Measurements from ENCODE around the gene IFT25. TPM values are rescaled to one million over a fixed set of nuclear protein-coding genes. Genes with fewer than 3 reads are reported as not detected.
"Not testable (repeated sequence)": the region's sequence is repeated elsewhere in the genome, so short reads cannot be mapped to it uniquely, and the experiment has no call there.

The IFT25 gene
- total RNA-seq, 1 donor from 2014 or later = 37.9 TPM

DNA sequence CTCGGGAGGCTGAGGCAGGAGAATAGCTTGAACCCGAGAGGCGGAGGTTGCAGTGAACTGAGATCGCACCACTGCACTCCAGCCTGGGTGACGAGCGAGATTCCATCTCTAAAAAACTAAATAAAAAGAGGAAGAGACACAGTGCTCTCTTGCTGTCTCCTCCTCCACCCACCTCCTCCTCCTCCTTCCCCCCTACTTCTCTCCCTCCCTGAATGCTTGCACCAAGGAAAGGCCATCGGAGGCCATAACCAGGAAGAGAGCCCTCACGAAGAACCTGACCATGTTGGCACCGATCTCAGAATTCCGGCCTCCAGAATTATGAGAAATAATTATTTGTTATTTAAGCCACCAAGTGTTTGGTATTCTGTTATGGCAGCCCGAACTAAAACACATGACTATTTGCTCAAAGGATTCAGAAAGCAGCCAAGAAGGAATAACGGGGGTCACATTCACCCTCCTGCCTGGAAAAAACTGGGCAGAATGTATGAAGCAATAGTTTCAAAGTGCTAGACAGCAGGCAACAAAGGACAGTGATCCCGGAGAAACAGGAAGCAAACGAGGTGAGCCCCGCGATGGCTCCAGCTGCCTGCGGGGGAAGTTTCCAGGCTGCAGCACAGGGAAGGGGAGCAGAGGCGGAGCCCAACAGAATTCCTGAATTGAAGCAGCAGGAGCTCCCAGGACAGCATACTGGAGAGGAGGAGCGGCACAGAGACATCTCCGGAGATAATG lies 36.7 kb upstream of the IFT25 start:
- TF ChIP-seq, protein P1, sequence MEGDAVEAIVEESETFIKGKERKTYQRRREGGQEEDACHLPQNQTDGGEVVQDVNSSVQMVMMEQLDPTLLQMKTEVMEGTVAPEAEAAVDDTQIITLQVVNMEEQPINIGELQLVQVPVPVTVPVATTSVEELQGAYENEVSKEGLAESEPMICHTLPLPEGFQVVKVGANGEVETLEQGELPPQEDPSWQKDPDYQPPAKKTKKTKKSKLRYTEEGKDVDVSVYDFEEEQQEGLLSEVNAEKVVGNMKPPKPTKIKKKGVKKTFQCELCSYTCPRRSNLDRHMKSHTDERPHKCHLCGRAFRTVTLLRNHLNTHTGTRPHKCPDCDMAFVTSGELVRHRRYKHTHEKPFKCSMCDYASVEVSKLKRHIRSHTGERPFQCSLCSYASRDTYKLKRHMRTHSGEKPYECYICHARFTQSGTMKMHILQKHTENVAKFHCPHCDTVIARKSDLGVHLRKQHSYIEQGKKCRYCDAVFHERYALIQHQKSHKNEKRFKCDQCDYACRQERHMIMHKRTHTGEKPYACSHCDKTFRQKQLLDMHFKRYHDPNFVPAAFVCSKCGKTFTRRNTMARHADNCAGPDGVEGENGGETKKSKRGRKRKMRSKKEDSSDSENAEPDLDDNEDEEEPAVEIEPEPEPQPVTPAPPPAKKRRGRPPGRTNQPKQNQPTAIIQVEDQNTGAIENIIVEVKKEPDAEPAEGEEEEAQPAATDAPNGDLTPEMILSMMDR (conservative IDR thresholded peaks at IDR 0.05; ENCODE audit: low read depth, low read length) = no peak
- no peak for DNase-seq (ENCODE audit: low read depth)
- H3K4me3 ChIP-seq (ENCODE audit: low read depth, low read length) = peak overlapping the region; percentile 49

DNA sequence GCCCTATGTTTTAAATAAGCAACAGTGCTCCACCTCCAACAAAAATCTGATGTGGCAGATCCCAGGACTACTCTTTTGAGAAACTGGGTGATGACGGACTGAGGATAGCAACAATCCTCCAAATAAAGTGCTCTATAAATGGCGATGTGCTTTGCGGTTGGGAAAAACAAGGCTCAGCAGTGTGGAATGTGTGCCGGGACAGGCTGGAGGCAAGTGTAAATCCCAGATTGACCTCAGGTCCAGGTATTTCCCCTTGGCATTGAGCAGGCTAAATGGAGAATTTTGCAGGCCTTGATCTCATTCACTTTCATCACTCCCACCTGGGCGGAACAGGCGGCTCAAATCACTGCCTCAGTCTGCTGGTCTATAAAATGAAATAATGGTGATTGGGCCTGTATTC lies 35.7 kb upstream of the IFT25 start:
- peak; percentile 73 for DNase-seq (ENCODE audit: low read depth)
- TF ChIP-seq, protein P1 (conservative IDR thresholded peaks at IDR 0.05; ENCODE audit: low read depth, low read length) = no peak
- no peak overlapping the region for H3K4me3 ChIP-seq (ENCODE audit: low read depth, low read length)

DNA sequence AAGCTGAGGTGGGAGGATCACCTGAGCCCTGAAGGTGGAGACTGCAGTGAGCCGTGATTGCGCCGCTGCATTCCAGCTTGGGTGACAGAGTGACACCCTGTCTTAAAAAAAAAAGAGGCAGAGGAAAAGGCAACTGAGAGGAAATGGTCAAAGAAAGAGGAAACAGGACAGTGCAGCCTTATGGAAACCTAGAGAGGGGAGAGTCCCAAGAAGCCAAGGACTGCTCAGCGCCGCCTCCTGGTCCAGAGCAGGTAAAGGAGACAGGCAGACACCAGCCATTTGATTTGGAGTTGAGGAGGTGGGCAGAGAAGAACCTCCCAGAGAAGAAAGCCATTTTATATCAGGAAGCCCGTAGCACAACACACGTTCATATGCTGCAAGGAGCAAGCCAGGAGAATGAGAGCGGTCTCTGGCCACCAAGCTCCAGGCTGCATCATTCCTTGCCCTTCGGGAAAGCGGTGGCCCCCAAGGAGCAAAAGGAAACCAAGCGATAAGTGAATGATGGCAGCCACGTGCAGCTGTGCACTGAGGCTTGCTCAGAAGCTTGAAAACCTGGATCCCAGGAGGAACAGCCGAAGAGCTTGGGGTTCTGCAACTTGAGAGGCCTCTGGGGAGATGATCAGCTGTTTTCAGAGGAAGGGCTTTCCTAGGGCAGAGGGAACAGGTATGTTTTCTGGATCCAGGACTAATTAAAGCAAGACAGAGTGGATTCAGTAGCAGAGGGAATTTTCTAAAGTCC lies 34.4 kb upstream of the IFT25 start:
- DNase-seq (ENCODE audit: low read depth) = no peak
- TF ChIP-seq, protein P1 (conservative IDR thresholded peaks at IDR 0.05; ENCODE audit: low read depth, low read length) = no peak
- H3K4me3 ChIP-seq (ENCODE audit: low read depth, low read length) = no peak overlapping the region

GRCh38 chr1:53975861-53976260 lies 30.4 kb upstream of the IFT25 start:
- TF ChIP-seq, protein P1 (conservative IDR thresholded peaks at IDR 0.05; ENCODE audit: low read depth, low read length) = no peak
- no peak for DNase-seq (ENCODE audit: low read depth)
- H3K4me3 ChIP-seq (ENCODE audit: low read depth, low read length) = no peak overlapping the region

DNA sequence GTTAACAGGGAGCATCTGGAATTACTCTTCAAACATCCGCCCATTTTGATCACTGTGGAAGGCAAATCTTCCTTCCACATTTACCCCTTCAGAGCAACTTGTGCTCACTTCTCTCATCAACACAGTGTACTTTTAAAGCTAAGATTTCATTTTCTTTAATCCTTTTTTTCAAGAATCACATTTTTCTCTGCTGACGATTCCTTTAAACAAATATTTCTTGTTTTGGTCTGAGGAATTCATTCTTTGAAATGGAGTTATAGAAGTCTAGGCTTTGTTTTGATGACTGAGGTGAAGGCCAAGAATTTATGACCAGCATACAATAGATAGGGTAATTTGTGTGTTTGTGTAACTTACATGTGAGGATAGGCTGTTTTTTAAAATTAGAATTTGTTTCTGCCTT lies 26.2 kb upstream of the IFT25 start:
- H3K4me3 ChIP-seq (ENCODE audit: low read depth, low read length) = no peak overlapping the region
- TF ChIP-seq, protein P1 (conservative IDR thresholded peaks at IDR 0.05; ENCODE audit: low read depth, low read length) = no peak
- no peak for DNase-seq (ENCODE audit: low read depth)

GRCh38 chr1:53969323-53969722 lies 23.8 kb upstream of the IFT25 start:
- DNase-seq (ENCODE audit: low read depth); H3K4me3 ChIP-seq (ENCODE audit: low read depth, low read length): not testable (repeated sequence)

- no peak overlapping the region for H3K4me3 ChIP-seq (ENCODE audit: low read depth, low read length)
- DNase-seq (ENCODE audit: low read depth) = no peak
- TF ChIP-seq, protein P1 (conservative IDR thresholded peaks at IDR 0.05; ENCODE audit: low read depth, low read length) = no peak
These were observed 22.6 kb upstream of the IFT25 start for GRCh38 chr1:53968125-53968513.
